Cardiac fibroblast (primary cell): ENCODE measurements around the gene PPM1B.
A peak's percentile ranks its signal among the peaks of the same experiment; 100 is the strongest.

Experiments used
- DNase-seq, 2 donors: peaks; one replicate each; pipeline versions ENCODE4 v3.0.0 to v3.0.0-alpha.2; 2010; ENCODE audit warnings: low read depth in 2 of 2
- H3K4me3 ChIP-seq, 2 donors: replicated peaks in 1 of 2; 1 replicate in 1 of 2; 2 replicates in 1 of 2; pipeline ENCODE4 v1.5.1; 2011; ENCODE audit warnings: low read depth in 2 of 2, low read length in 2 of 2, mild to moderate bottlenecking in 2 of 2, moderate library complexity in 1 of 2
- TF ChIP-seq, protein P1 (sequence below): IDR thresholded peaks from one replicate; pipeline ENCODE4 v1.5.1; 2011; ENCODE audit warnings: low read depth, mild to moderate bottlenecking, low read length, inconsistent platforms

Gene PPM1B

DNA sequence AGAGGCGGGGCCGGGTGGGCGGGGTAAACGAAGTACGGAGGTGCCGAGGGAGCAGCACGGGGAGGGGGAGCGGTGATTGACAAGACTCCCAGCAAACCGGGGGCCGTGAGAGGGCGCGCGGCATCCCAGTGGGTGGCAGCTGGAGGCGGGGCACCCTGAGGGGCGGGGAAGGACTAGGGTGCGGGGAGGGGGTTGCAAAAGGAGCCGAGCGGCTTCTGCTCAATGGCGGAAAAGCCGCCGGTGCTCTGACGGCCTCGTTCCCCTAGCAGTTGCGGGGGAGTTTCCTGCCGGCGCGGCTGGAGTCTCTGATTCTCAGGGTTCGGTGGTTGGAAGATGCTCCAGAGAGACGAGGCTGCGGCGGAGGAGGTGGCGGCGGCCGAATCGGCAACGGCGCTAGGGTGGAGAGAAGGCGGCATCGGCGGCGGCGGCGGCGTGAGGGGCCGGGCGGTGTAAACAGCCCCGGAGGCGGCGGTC lies at the start of gene PPM1B:
TSS of gene PPM1B (plus strand) at position 195 of the 474 bp plus-strand sequence. CDS start 32,325 bp downstream, outside the sequence.
- DNase-seq = no peak
- TF ChIP-seq, protein P1, sequence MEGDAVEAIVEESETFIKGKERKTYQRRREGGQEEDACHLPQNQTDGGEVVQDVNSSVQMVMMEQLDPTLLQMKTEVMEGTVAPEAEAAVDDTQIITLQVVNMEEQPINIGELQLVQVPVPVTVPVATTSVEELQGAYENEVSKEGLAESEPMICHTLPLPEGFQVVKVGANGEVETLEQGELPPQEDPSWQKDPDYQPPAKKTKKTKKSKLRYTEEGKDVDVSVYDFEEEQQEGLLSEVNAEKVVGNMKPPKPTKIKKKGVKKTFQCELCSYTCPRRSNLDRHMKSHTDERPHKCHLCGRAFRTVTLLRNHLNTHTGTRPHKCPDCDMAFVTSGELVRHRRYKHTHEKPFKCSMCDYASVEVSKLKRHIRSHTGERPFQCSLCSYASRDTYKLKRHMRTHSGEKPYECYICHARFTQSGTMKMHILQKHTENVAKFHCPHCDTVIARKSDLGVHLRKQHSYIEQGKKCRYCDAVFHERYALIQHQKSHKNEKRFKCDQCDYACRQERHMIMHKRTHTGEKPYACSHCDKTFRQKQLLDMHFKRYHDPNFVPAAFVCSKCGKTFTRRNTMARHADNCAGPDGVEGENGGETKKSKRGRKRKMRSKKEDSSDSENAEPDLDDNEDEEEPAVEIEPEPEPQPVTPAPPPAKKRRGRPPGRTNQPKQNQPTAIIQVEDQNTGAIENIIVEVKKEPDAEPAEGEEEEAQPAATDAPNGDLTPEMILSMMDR = no peak
- H3K4me3 ChIP-seq = peak within 1 kb of the TSS; percentile 69 to 79

DNA sequence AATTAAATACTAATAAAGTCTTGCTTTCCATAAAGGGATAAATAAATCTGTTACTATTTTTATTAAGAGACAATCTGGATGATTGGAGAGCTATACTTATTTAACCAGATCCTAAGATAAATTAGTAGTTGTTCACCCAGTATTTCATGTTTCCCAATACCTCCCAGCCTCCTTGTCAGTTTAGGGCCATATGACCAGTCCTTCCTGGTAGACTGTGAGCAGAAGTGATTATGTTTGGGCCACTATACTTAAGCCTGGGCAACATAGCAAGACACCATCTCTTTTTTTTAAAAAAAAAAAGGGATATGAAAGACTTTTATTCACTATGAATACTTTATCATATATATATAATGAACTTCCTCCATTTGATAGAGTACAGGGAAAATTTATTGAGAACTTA lies 48.8 kb upstream of the PPM1B start:
- no peak overlapping the region for H3K4me3 ChIP-seq
- TF ChIP-seq, protein P1 = no peak
- no peak for DNase-seq

DNA sequence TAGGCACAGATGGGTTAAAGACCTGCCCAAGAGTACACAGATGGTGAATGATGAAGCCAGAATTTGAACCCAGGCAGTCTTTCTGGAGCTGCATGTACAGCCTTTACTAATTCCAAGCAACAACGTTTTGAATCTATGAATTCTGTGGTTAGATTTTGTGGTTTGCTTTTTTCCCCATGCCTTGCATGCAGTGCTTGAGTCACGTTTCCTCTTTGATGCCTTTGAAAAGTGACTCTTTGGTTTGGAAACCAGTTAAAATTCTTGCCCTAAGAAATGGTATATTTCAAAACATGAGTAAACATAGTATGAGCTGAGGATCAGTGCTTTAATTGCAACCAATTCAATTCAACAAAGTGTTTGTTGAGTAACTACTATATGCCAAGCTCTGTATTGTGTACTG lies 48.2 kb upstream of the PPM1B start:
- peak; percentile 78 to 92 for DNase-seq
- TF ChIP-seq, protein P1 = no peak
- no peak overlapping the region for H3K4me3 ChIP-seq

DNA sequence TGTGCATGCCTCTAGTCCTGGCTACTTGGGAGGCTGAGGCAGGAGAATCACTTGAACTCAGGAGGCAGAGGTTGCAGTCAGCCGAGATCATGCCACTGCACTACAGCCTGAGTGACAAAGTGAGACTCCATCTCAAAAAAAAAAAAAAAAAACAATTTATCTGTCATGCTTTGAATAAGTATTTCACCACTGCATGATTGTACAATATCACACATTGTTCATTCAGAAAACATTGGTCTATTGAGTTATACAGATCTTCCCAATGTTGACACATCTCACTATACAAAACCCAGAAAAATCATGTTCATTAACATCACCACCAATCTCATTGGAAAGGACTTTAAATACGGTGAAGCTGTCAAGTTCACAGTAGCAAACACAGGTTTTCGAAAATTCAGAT lies 46.8 kb upstream of the PPM1B start:
- no peak for DNase-seq

GRCh38 chr2:44124500-44124899 lies 44.2 kb upstream of the PPM1B start:
- DNase-seq = no peak
- TF ChIP-seq, protein P1 = no peak
- H3K4me3 ChIP-seq = no peak overlapping the region

More for the DNA sequence above, 46.8 kb upstream of the PPM1B start:
- H3K4me3 ChIP-seq = no peak overlapping the region
- TF ChIP-seq, protein P1 = no peak

- H3K4me3 ChIP-seq = no peak overlapping the region
- TF ChIP-seq, protein P1 = no peak
Measured at GRCh38 chr2:44126106-44126797, 42.4 kb upstream of the PPM1B start.

More at GRCh38 chr2:44126106-44126797, 42.4 kb upstream of the PPM1B start:
- DNase-seq = no peak
